Naive thymus-derived CD8-positive, alpha-beta T cell (primary cell): ENCODE results near the gene SNX7. TPM values are rescaled to one million over a fixed set of nuclear protein-coding genes. Genes with fewer than 3 reads are reported as not detected.
A peak's percentile ranks its signal among the peaks of the same experiment; 100 is the strongest.

Experiments
- ATAC-seq, 2 donors: fragments of 150-1000 bp; cut with Tn5 transposase in 1 of 2; sonication (Bioruptor Pico), chemical (Tn5 transposase) in 1 of 2; 1 replicate in 1 of 2; 2 replicates in 1 of 2; pipeline ENCODE4 v1.10.0; 2021; ENCODE audit warnings: mild to moderate bottlenecking in 2 of 2, moderate library complexity in 2 of 2
- POLR2A ChIA-PET: fragments of 350-600 bp; sonication (Branson Sonifier 250); formaldehyde crosslinking; loops from one replicate; lab custom pipeline; 2021; ENCODE audit warnings: antibody characterized with exemption; lab: Charles Lee
- DNase-seq, 10 donors: peaks; one replicate each; pipeline versions ENCODE4 v3.0.0 to v3.0.0-alpha.2; 2020 to 2022
- H3K27ac Mint-ChIP-seq, 10 donors: one replicate each; pipeline ENCODE4 v1.8.0; 2020 to 2022; ENCODE audit warnings: mild to moderate bottlenecking in 10 of 10, mixed read lengths in 10 of 10, moderate library complexity in 4 of 10, inconsistent platforms in 1 of 10
- H3K27me3 Mint-ChIP-seq, 5 donors: one replicate each; pipeline ENCODE4 v1.8.0; 2021 to 2022; ENCODE audit warnings: mixed read lengths in 5 of 5
- H3K36me3 Mint-ChIP-seq, 3 donors: one replicate each; pipeline ENCODE4 v1.8.0; 2020 to 2022; ENCODE audit warnings: mixed read lengths in 3 of 3, mild to moderate bottlenecking in 2 of 3, inconsistent platforms in 1 of 3
- H3K4me1 Mint-ChIP-seq, 4 donors: one replicate each; pipeline ENCODE4 v1.8.0; 2021 to 2022; ENCODE audit warnings: mixed read lengths in 4 of 4
- H3K4me3 Mint-ChIP-seq, 10 donors: one replicate each; pipeline ENCODE4 v1.8.0; 2020 to 2022; ENCODE audit warnings: mild to moderate bottlenecking in 10 of 10, mixed read lengths in 10 of 10, moderate library complexity in 6 of 10, inconsistent platforms in 1 of 10
- H3K9me3 Mint-ChIP-seq, 9 donors: one replicate each; pipeline ENCODE4 v1.8.0; 2020 to 2022; ENCODE audit warnings: mixed read lengths in 9 of 9, mild to moderate bottlenecking in 3 of 9, inconsistent platforms in 1 of 9, moderate library complexity in 1 of 9
- polyA plus RNA-seq, 3 donors: library from polyadenylated mRNA; unstranded; fragments of 300-500 nt; fragmentation: Illumina TruSeq; gene quantifications; one replicate each; pipeline ENCODE4 v1.2.3, GENCODE V29; 2021
- total RNA-seq, 8 experiments: library from RNA in 2 of 8; stranded (reverse) in 2 of 8; gene quantifications; one replicate each; pipeline ENCODE4 v1.2.3 and lab custom pipeline; 2021 to 2026

Gene SNX7
- total and polyA plus RNA-seq, 5 experiments from 2014 or later = 0.15 TPM; not detected in 4

DNA sequence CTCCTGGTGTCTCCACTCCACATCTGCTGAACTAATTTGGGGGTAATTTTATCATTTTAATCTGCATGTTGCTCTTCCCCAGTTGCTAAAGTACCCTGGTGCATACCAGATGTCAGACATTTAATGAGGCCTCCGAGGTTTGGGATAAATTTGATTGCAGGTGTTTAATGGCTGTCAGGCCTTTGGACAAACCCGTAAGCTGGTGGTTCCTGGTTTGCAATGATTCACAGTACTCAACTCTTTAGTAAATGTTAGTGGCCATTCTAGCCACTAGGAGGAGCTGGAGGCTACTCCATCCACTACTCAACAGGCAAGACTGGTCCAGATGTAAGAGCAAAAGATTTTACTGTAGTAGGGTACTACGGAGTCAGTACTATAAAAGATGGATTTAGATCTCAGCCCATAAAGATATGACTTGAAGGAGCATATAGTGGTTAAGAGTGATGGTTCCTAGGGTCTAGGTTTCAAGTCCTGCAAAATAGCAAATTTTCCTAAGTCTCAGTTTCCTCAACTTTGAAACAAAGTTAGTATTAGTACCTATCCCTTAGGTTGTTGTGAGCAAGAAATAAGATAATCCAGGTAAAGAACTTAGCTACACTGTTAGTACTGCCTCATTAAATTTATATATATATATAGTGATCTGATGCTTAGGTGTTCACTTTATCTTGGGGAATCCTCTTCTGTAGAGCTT lies 132.8 kb downstream of the SNX7 start:
- DNase-seq (peak in 9 of 10 donors; percentile 18 to 75 (median 58)), ATAC-seq (peak; percentile 87 to 90)
- POLR2A ChIA-PET = interaction anchor here (0.5 to 1.9 kb wide), 2 partner anchors 77 to 689 kb away, joined by 3 to 10 read pairs; no protein-coding TSS in a partner anchor
- Mint-ChIP-seq H3K27ac (peak overlapping the region in 2 of 10 donors; percentile 21 to 28), H3K9me3 (peaks cover 0 to 4% (median 0%) of the 10 kb centered on the region in 9 donors), H3K4me3 (no peak overlapping the region), H3K27me3 (peaks cover 0 to 3% (median 0%) of the 10 kb centered on the region in 5 donors), H3K4me1 (peaks cover 15 to 39% (median 22%) of the 10 kb centered on the region in 4 donors), H3K36me3 (no peaks in the 10 kb centered on the region)

- Mint-ChIP-seq H3K4me1 (peaks cover 17 to 42% (median 22%) of the 10 kb centered on the region in 4 donors), H3K27ac (no peak overlapping the region), H3K4me3 (no peak overlapping the region), H3K36me3 (no peaks in the 10 kb centered on the region), H3K27me3 (peaks cover 0 to 5% (median 0%) of the 10 kb centered on the region in 5 donors), H3K9me3 (peaks cover 0 to 4% (median 0%) of the 10 kb centered on the region in 9 donors)
- ATAC-seq = no peak
- POLR2A ChIA-PET = no interaction called here
- no peak for DNase-seq
These were observed 134.5 kb downstream of the SNX7 start for GRCh38 chr1:98796049-98796448.

- POLR2A ChIA-PET = no interaction called here
- DNase-seq (peak in 3 of 10 donors; percentile 42 to 55 (median 49)), ATAC-seq (peak; percentile 81 to 83)
- Mint-ChIP-seq H3K4me3 (peak overlapping the region in 6 of 10 donors; percentile 17 to 40 (median 32)), H3K27me3 (peaks cover 0 to 2% (median 0%) of the 10 kb centered on the region in 5 donors), H3K9me3 (peaks cover 0 to 4% (median 0%) of the 10 kb centered on the region in 9 donors), H3K36me3 (no peaks in the 10 kb centered on the region), H3K4me1 (peaks cover 17 to 42% (median 22%) of the 10 kb centered on the region in 4 donors), H3K27ac (peak overlapping the region in 1 of 10 donors; percentile 15)
These were observed 136.0 kb downstream of the SNX7 start for GRCh38 chr1:98797506-98797905.
